Ureter (tissue), 1 donor: Measurements from ENCODE around the gene PSMC6. TPM values are rescaled to one million over a fixed set of nuclear protein-coding genes. Genes with fewer than 3 reads are reported as not detected.

Source experiments
- total RNA-seq: library from RNA; stranded (reverse); gene quantifications from one replicate; pipeline ENCODE4 v1.2.4, GENCODE V29; 2023
- donor health status: DM: yes; HTN: yes; CAD: no.

Gene PSMC6
- total RNA-seq, 1 donor from 2014 or later = 82.5 TPM

Other genes starting within 250 kb of the PSMC6 start
- gene TXNDC16, start 154.7 kb upstream of the PSMC6 start, total RNA-seq = 4.0 TPM
- gene GPR137C, start 154.4 kb upstream of the PSMC6 start, total RNA-seq = 2.2 TPM
- gene ERO1A, start 11.6 kb upstream of the PSMC6 start, total RNA-seq = 67.3 TPM
- 12.8 TPM for gene STYX, start 23.0 kb downstream of the PSMC6 start, total RNA-seq
- 20.0 TPM for gene GNPNAT1, start 84.4 kb downstream of the PSMC6 start, total RNA-seq
- 82.3 TPM for gene FERMT2, start 243.8 kb downstream of the PSMC6 start, total RNA-seq